H1 (cell line): ENCODE measurements around the gene GPRIN3. TPM values are rescaled to one million over a fixed set of nuclear protein-coding genes. Genes with fewer than 3 reads are reported as not detected.
A peak's percentile ranks its signal among the peaks of the same experiment; 100 is the strongest.

Source experiments
- ASH2L ChIP-seq: fragments of 200-600, 300-600 bp; sonication (generic); IDR thresholded peaks from one replicate; pipeline ENCODE4 v1.7.1; 2017; ENCODE audit warnings: low read length
- BACH1 ChIP-seq: IDR thresholded peaks from 2 replicates; pipeline ENCODE4 v1.6.1; 2012; ENCODE audit warnings: low read length, improper control_type of control experiment
- BRCA1 ChIP-seq: IDR thresholded peaks from 2 replicates; pipeline ENCODE4 v1.6.1; 2012; ENCODE audit warnings: low read depth, low read length, improper control_type of control experiment
- CBX5 ChIP-seq: fragments of 300-800, 300-1000 bp; sonication (generic); IDR thresholded peaks from 2 replicates; pipeline ENCODE4 v1.7.1; 2016; ENCODE audit warnings: antibody characterized with exemption, low read length, low read depth
- CBX8 ChIP-seq: fragments of 300-800, 300-1000 bp; sonication (generic); IDR thresholded peaks from 2 replicates; pipeline ENCODE4 v1.7.1; 2016; ENCODE audit warnings: low read depth, low read length, borderline replicate concordance
- CEBPB ChIP-seq: IDR thresholded peaks from 2 replicates; pipeline ENCODE4 v1.6.1; 2012; ENCODE audit warnings: low read depth, low read length
- CREB1 ChIP-seq: IDR thresholded peaks from 2 replicates; pipeline ENCODE4 v1.6.1; 2012; ENCODE audit warnings: inconsistent platforms
- EP300 ChIP-seq, 2 experiments: IDR thresholded peaks; 1 replicate in 1 of 2; 2 replicates in 1 of 2; pipeline ENCODE4 v1.6.1; 2011 to 2012; ENCODE audit warnings: low read depth in 2 of 2, low read length in 2 of 2, mild to moderate bottlenecking in 2 of 2, borderline replicate concordance in 1 of 2, inconsistent platforms in 1 of 2, moderate library complexity in 1 of 2
- FOSL1 ChIP-seq: IDR thresholded peaks from 2 replicates; pipeline ENCODE4 v1.6.1; 2011; ENCODE audit warnings: mild to moderate bottlenecking, low read depth, low read length, moderate library complexity; ENCODE audit not compliant: insufficient read depth
- GABPA ChIP-seq: IDR thresholded peaks from 2 replicates; pipeline ENCODE4 v1.6.1; 2011; ENCODE audit warnings: mild to moderate bottlenecking, low read length, moderate library complexity, borderline replicate concordance; ENCODE audit not compliant: insufficient read depth
- GTF2F1 ChIP-seq: IDR thresholded peaks from 2 replicates; pipeline ENCODE4 v1.6.1; 2012; ENCODE audit warnings: low read depth, low read length, improper control_type of control experiment, borderline replicate concordance
- KDM4A ChIP-seq: IDR thresholded peaks from one replicate; pipeline ENCODE4 v1.7.1; 2012; ENCODE audit warnings: low read depth, mild to moderate bottlenecking, moderate library complexity, low read length, inconsistent platforms; ENCODE audit not compliant: severe bottlenecking
- NRF1 ChIP-seq: IDR thresholded peaks from 2 replicates; pipeline ENCODE4 v1.6.1; 2011; ENCODE audit warnings: mild to moderate bottlenecking, low read depth, low read length, improper control_type of control experiment
- PHF8 ChIP-seq: fragments of 200-600 bp; sonication (generic); conservative IDR thresholded peaks from 2 replicates; pipeline ENCODE4 v1.7.1; 2012; ENCODE audit warnings: low read depth, mild to moderate bottlenecking, inconsistent platforms, low read length, moderate library complexity
- RBBP5 ChIP-seq: IDR thresholded peaks from 2 replicates; pipeline ENCODE4 v1.7.1; 2012; ENCODE audit warnings: low read depth, mild to moderate bottlenecking, inconsistent platforms, low read length, moderate library complexity, borderline replicate concordance
- SIN3A ChIP-seq, 2 experiments: IDR thresholded peaks in 1 of 2; conservative IDR thresholded peaks in 1 of 2; 2 replicates each; pipeline ENCODE4 v1.6.1; 2011 to 2012; ENCODE audit warnings: low read length in 2 of 2, improper control_type of control experiment in 1 of 2, low read depth in 1 of 2, mild to moderate bottlenecking in 1 of 2
- SIRT6 ChIP-seq: IDR thresholded peaks from one replicate; pipeline ENCODE4 v1.7.1; 2012; ENCODE audit warnings: low read length, inconsistent platforms
- SP1 ChIP-seq: IDR thresholded peaks from 2 replicates; pipeline ENCODE4 v1.6.1; 2011; ENCODE audit warnings: low read depth, low read length
- SP2 ChIP-seq: IDR thresholded peaks from 2 replicates; pipeline ENCODE4 v1.6.1; 2012; ENCODE audit warnings: mild to moderate bottlenecking, low read length, inconsistent platforms
- TAF7 ChIP-seq: optimal IDR thresholded peaks from 2 replicates; pipeline ENCODE3; 2011; ENCODE audit warnings: low read depth, mild to moderate bottlenecking, inconsistent platforms, low read length, moderate library complexity, borderline replicate concordance
- TCF12 ChIP-seq: IDR thresholded peaks from 2 replicates; pipeline ENCODE4 v1.6.1; 2011; ENCODE audit warnings: low read depth, mild to moderate bottlenecking, low read length
- ZNF274 ChIP-seq: IDR thresholded peaks from 2 replicates; pipeline ENCODE4 v1.7.0; 2012; ENCODE audit warnings: low read length, borderline replicate concordance; ENCODE audit errors: extremely low read depth
- polyA plus RNA-seq, 7 experiments: library from polyadenylated mRNA; depleted of rRNA in 3 of 7; stranded (reverse) in 5 of 7; unstranded in 2 of 7; fragments of >200 nt in 5 of 7; fragments of 200-250 nt in 2 of 7; gene quantifications; 1 replicate in 5 of 7; 2 replicates in 1 of 7; 4 replicates in 1 of 7; pipeline versions ENCODE4 v1.2.1 to v1.2.3, GENCODE V29; 2011 to 2013; ENCODE audit warnings: missing spikeins in 2 of 7, mixed read lengths in 2 of 7
- total RNA-seq: library from RNA; stranded (reverse); fragmentation: NEBNext Ultra II Directional; extraction: Animal tissue kit (Norgen Biotek cat#: 25700); gene quantifications from 2 replicates; pipeline ENCODE4 v1.2.1, GENCODE V29; 2021
- TF ChIP-seq, protein P1 (sequence below): IDR thresholded peaks from 2 replicates; pipeline ENCODE4 v1.6.1; 2011; ENCODE audit warnings: low read depth, mild to moderate bottlenecking, low read length; ENCODE audit not compliant: insufficient read depth

The GPRIN3 gene
- total and polyA plus RNA-seq, 2 of the 8 experiments (the other 6 are each of a cell fraction or from before 2014, with no cell fraction given), result 0.17 to 1.4 TPM

DNA sequence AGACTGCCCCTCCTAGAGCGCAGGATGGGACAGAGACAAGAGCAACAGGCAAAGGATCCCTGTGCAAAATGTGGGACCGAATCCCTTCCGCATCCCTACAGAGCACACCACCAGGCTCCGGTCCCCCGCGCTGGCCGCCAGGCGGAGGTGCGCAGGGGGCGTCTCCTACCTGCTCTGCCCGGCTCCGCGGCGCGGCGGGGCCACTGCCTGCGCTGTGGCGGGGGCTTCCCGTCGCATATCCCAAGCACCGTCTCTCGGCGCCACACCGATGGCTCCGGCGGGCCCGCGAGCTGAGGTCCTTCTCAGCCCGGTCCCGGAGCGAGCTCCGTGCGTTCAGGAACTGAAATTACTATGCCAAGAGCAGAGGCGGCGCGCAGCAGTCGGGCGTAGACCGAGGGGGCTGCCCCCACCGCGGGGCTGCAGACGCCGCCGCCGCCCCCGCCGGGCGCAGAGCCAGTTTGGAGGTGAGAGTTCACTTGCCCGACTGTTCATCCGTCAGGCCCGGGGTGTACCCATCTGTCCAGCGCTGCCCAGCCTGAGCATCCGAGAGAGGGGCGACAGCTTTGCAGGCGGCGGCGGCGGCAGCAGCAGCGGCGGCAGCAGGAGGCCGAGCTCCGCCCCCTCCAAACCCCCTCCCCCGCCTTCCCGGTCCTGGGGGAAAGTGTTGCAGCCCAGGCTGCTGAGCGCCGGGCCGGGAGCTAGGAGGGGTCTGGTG lies at the start of gene GPRIN3 (continued):
- TF ChIP-seq SP2 (no peak), CEBPB (no peak), RBBP5 (peak; percentile 43; the same call in 1 of the 2 replicates), FOSL1 (no peak), SIN3A (conservative IDR thresholded peaks at IDR 0.05 in 1 of 2, IDR thresholded peaks at IDR 0.05 in 1 of 2; ENCODE audit: low read depth in 1 of 2, low read length in 2 of 2) (0 out of 4 replicates have a peak, but pooled peaks of 1 of the 2 experiments have one; percentile 19), PHF8 (peak; percentile 43), TAF7 (peak; percentile 4), BRCA1 (no peak), TCF12 (no peak), CBX8 (no peak), BACH1 (no peak), NRF1 (no peak), SIRT6 (no peak), ASH2L (peak; percentile 74), GTF2F1 (no peak), KDM4A (peak; percentile 99), CREB1 (peak; percentile 66), GABPA (no peak), CBX5 (no peak), EP300 (IDR thresholded peaks at IDR 0.05; ENCODE audit: borderline replicate concordance in 1 of 2, low read depth in 2 of 2, low read length in 2 of 2) (no peak), SP1 (no peak), ZNF274 (no peak)
- TF ChIP-seq, protein P1, sequence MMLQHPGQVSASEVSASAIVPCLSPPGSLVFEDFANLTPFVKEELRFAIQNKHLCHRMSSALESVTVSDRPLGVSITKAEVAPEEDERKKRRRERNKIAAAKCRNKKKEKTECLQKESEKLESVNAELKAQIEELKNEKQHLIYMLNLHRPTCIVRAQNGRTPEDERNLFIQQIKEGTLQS, result no peak
